Muscle of arm (tissue), 12 donors: Measurements from ENCODE around the gene DDX17. TPM values are rescaled to one million over a fixed set of nuclear protein-coding genes. Genes with fewer than 3 reads are reported as not detected.

ENCODE experiments used
- DNase-seq: peaks from one replicate; pipeline ENCODE4 v3.0.0-alpha.2; 2013
- polyA plus RNA-seq, 12 donors: library from polyadenylated mRNA; unstranded; fragments of 120-200 nt; gene quantifications; one replicate each; pipeline ENCODE4 v1.2.1, GENCODE V29; 2013; ENCODE audit not compliant: insufficient read length in 12 of 12

Gene DDX17
- polyA plus RNA-seq, 12 donors = 264 to 1,711 (median 369) TPM

DNA sequence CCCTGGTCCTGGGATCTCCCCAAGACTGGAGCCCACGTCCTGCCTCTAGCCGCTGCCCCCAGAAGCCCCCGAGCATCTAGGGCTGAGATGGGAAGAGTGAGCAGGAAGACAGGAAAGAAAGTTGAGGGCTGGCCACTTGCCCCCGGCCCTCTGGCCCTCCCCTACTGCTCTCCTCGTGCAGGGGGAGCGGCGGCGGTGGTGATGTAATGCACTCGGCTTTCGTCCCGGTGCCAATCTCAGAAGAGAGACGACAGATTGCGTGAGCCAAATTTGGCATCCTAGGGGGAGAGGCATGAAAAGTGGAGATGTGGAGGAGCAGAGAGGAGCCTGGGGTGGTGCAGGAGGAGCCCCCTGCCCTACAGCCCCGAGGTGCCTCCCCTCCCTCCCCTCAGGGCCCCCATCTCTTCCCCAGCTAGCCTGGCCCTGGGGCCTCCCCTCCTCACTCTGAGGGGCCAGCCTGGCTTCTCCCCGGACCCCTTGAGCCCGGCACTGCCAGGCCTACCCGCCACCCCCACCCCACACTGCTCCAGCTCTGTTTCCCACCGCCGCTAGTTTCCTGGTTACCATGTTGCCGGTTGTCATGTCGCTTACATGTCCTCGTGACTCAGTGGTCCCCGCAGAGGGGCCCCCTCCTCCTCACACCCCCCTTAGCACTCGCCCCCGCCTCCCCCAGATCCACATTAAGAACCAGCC, 53.6 kb downstream of the DDX17 start:
- DNase-seq = no peak

DNA sequence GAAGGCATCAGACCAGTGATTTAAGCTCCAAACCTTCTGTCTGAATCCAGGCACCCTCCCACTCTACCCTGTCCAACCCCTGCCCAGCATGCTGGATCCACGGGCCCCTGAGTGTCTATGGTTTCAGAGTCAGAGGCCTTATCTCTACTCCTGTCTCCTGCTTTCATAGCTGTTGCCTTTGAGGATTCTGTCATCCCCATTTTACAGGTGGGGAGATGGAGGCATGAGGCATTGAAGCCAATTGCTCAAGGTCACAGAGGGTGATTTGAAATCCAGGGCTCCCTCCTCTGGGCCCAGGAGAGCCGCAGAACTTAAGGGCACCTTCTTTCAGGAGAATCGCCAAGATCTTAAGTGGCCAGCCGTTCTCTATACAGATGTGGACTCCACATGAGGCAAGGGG, 54.2 kb downstream of the DDX17 start:
- DNase-seq = no peak

DNA sequence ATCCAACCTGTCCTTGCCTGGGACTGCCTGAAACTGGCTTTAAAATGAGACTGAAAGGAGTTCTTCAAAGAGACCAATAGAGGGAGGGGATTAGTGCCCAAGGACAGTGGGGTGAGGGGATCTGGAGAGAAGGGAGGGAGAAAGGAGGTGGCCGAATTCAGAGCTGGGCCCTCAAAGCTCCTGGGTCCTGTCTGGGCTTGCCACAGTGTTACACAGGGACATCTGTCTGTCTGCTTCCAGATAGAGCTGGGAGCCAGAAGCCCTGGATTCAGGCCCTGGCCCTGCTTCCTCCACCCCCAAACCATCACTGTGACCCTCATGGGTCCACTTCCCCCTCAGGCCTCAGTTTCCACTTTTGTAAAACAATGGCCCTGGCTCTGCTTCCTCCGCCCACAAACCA, 54.7 kb downstream of the DDX17 start:
- DNase-seq = no peak

DNA sequence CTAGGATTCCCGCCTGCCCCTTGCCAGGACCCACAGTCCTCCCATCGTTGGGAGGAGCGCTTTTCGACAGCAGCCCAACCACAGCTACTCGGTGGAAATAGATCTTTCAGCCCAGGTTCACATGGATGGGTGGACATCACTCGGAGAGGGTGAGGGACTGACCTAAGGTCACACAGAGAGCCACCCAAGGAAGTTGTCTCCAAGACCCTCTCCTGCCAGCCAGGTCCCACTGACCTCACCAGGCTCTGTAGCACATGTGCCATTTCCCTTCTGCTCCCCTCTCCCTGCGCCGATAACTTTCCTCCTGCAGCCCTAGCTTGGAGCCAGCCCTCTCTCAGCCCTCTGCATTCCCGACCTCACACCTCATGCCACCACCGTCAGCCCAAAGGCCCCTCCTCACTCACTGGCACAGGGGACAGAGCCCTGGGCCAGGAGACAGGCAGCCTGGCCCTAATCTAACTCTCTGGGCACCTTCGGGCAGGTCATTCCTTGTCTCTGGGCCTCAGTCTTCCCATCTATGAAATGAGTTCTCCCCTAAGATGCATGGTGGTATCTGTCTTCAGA, 55.8 kb downstream of the DDX17 start:
- no peak for DNase-seq

DNA sequence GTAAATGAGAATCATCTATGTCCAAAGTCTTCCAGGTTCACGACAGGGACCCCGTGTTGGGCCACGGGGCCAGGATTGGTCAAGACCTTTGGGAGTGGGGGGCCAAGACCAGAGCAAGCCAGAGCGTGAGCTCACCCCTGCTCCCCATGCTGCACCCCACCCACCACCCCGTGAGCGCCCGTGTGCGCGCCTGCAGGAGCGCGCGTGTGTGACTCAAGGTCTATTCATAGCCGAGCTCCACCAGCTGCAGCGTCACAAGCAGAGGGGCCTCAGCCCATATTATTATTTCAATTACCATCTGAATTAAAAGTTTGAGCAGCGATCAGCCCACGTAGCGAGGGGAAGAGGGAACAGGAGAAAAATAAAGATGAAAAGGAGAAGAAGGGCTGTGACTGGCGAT, 56.3 kb downstream of the DDX17 start:
- no peak for DNase-seq

DNA sequence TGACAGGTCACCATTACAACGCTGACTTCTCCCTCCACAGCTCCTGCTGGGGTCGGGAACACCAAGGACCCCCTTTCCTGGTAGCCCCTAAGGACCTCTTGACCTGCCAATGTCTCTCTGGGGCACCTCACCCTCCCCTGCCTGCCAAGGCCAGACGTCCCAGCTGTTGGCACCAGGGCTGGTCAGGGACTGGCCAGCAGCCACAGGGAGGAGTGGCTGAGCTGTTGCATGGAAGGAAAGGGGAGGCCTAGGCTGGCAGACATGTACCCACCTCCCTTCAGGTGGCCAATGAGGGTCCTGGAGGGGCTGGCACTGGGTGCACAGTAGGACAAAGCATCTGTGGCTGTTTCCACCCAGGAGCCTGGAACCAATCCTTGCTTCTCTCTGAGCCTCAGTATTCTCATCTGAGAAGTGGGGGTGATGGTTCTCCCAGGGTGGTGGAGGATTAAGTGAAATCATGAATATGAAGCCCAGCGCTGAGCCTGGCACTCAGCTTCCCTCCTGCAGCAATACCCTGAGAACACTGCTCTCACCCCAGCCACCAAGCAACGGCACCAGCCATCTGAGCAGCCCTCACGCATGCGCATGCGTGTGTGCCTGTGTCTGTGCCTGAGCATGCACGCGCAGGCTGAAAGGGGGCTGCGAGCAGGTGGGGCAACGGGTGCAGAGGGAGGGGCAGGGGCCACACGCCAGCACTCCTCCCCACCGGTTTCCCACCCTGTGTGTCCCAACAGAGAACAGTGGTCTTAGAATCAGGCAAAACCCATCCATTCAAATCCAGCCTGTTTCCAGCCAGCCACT, 57.0 kb downstream of the DDX17 start:
- DNase-seq = no peak

DNA sequence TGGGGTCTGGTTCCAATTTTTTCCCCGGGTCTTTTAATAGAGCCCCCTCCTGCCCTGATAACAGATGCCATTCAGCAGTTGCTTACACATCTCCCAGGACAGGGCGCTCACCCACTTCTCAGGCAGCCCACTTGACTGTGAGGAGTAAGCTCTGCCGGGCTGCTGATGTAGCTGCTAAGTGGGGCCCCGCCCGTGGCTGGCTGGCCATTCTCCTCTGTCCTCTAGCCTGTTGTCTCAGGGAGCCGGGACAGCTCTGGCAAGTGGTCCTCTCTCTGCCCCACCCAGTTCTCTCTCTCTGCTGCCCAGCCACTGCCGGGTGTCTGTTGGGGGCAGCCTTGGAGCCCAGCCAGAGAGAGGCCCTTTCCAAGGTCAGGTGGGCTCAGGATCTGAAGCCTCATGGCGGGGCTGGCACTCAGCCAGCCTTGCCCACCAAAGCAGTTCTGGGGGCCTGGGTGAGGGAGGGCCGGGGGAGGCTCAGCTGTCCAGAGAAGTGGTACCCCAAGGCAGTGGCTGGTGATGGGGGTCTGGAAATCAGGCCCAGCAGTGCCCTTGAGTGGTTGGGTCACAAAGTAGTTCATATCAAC, 60.0 kb downstream of the DDX17 start:
- DNase-seq = no peak

DNA sequence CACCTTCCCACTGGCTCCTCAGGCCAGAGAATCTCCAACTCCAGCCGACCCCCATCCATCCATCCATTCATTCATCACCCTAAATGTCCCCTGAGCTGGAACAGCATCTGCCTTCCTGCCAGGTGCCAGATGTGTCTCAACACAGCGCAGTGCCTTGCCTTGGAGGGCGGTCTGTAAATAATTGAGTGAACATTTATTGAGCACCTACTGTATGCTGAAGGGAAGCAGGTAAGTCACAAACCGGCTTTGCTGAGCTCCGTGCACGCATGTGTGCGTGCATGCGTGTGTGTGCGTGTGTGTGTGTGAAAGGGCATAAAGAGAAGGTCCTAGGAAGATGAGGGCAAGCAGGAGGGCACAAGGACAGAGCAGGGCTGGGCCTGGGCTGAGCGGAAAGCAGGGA, 61.3 kb downstream of the DDX17 start:
- DNase-seq = no peak

DNA sequence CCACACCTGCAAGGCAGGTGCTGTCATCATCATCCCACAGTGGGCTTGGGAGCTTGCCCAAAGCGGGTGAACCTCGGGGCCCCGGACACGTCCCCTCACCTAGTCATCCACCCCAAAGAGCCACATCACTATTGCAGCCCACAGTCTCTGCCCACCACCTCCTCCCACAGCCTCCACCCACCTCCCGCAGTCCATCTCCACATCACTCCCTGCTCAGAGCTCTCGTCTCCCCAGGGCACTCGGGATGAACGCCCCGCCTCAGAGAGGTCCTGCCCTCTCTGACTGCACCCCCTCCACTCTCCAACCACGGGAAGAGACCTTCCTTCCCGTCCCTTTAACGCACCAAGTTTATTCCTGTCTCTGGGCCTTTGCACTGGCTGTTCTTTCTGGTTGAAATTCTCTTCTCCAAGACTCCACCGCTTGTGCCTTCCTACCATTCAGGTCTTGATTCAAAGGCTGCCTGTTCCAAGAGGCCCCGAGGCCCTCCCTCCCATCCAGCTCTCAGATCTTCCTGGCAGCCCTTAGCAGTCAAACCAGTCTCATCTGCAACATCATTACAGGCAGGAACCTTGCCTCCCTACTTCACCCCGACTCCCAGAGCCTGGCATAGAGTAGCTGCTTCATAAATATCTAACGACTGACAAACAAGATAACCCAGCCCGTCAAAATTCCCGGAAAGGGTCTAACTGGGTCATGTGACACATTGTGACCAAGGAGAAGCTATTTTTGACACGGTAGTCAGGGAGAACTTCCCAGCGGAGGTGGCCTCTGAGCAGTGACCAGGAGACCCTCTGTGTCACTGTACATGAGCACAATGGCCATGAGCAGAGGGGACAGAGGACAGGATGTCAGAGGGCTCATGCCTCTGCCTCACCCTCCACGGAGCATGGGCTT, 62.2 kb downstream of the DDX17 start:
- no peak for DNase-seq

DNA sequence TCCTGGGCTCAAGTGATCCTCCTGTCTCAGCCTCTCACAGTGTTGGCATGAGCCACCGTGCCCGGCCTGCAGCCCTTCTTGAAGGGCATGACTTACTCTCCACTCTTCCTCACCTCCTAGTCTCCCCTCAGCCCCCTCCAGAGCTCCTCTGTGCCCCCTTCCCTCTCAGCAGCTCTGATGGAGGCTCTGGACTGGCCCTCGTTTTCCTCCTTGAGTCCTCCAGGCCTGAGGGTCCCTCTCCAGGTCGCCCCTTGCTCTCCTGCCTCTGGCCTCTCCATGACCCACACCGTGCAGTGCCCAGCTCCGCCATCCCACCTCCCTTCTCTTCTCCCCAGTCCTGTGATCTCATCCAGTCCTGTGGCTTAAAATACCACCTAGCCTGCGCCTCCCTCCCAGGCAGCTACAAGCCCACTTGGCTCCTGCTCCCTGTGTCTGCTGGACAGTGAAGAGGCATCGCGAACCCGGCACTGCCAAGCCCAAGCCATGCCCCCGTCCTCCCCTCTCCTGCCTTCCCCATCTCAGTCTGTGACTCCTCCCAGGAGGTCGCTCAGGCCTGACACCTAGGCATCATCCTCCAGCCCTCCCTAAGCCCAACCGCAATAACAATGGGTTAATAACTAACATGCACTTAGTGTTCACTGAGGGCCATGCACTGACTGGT, 63.0 kb downstream of the DDX17 start:
- no peak for DNase-seq

DNA sequence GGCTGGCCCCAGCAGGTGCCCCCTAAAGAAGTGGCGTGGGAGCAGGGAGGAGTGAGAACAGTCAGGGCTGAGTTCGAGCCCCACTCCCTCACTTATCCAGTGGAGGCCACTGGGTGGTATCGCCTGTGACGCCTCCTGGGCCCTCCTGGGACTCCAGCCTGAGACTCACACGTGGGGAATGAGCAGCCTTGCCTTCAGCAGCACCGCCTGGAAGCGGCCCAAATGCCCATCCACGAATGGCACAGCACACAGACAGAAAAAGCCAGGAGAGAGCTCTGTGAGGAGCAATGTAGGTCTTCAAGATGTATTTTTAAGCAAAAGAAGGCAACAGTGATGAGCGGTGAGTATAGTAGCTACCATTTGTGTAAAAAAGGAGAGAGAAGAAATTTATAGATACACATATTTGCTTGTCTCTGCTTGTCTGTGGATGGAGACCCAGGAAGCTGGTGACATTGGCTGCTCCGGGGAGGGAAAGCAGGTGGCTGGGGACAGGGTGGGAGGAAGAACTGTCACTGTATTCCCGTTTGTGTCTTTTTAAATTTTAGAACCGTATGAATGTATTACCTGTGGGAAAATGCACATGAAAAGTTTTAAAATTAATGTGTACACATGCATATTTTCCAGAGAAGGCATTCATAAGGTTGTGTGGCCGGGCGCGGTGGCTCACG, 64.4 kb downstream of the DDX17 start:
- DNase-seq = no peak

DNA sequence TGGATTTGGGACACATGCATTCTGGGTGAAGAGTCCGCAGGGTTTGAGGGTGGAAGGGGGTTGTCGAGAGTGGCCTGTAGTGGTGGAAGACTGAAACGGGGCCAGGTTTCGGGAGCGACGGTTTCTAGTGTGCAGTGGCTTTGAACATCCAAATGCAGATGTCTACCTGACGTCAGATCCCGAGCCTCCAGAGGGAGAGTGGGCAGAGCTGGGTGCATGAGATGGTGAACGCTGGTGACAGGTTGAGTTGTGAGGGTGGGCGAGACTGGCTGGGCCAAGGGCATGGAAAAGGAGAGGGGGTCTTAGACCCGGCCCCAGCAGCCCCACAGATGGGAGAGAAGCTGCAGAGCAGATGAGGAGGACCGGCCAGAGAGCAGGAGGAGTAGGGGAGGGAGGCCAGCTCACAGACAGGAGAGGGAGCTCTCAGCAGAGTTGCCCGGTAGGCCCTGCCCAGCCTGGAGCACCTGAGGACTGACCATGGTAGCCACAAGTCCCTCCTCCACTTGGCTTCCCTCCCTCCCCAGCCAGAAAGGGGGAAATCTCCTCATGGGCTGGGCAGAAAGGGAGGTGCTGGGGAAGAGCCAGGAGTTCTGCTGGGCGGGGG, 65.3 kb downstream of the DDX17 start:
- DNase-seq = no peak

DNA sequence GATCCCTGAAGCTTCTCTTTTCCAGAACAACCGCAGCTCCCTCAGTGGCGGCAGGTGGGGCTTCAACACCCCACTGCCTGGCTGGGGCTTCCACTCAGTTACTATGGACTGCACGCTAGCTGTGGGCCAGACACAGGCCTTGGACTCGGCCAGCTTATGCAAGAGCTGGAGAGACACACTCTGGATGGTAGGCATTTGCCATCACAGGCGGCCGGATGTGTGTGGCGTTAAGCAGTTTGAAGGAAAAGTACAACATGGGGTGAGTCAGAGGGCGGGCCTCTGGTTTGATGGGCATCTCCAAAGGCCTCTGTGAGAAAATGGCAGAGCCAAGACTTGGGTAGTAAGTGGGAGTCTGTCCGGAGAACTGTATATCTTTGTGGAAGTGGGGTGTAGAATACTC, 68.7 kb downstream of the DDX17 start:
- DNase-seq = no peak

DNA sequence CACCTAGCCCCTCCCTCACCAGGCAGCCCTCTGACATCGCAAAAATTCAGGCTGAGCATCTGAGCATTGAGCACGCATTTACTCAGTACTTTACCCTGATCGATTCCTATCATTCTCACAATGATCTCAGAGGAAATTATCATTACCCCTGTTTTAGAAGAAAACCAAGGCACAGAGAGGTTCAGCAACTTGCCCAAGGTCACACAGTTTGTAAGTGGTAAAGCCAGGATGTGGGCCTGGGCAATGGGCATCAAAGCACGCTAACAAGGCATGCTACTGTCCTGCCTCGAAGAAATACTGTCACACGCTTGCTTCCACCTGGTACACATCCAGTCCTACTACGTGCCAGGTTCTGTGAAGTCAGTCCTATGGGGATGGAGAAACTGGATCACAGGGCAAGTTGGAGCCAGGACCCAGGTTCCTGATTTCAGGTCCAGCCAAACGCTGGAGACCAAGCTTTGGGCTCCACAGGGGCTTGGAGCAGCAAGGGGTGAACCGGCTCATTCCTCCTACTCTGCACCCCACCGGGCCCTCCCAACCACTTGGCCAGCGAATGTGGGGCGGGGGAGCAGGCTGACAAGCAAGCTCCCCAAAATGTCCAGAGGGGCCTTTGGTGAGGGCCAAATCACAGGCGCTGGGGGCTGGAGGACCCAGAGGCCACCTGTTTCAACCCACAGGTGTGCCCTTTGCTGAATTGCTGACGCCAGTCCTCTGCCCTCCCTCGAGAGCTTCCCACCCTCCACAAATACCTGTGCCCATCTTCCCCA, 69.3 kb downstream of the DDX17 start:
- DNase-seq = no peak

DNA sequence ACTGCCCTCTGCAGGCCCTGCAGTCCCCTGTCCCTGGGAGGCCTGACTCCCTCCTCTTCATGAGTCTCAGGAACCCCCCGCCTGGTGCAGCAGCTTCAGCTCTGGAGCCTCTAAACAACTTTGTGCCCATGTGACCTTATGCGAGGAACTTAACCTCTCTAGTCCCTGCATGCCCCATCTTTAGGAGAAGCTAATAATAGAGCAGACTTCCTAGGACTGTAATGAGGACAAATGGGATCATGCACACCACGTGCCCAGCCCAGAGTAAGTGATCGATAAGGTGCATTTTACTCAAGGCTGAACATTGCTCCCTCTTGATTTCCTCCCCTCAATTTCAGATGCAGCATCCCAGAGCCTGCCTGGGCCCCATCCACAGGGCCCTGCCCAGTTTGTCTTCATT, 70.1 kb downstream of the DDX17 start:
- no peak for DNase-seq

DNA sequence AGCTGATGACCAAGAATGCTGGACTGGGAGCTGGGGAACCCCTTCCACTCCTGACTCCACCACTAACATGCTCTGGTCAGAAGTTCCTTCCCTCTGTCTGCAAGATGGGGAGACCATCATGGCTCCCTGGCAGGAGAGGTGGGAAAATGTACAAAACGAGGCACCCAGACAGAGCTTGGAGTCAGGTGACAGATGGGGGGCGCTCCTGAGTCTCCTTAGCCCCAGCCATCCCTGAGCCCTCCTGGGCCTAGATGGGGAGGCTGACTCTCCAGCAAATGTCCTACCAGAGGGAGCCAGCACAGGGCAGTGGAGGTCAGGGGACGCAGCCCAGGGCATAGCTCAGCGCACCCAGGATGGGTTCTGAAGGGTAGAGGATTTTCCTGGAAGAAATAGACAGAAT, 71.1 kb downstream of the DDX17 start:
- DNase-seq = no peak

DNA sequence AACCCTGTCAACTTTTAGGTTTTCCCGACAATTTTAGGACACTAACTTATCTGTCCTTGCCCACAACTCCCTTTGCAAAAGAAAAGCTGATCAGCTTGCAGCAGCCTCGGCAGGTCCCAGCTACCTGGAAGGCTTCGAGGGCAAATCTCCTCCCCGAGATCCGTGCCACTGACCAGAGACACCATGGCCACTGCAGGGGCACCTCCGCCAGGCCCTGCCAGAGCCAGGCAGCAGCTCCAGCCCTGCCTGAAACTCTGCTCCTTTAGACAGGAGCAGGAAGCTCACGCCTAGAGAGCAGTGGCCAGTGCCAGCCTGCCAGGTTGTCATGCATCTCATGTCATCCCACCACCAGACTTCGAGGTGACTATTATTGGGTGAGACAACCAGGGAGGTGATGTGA, 72.2 kb downstream of the DDX17 start:
- DNase-seq = no peak
